ENCODE data around the gene MSN.

The MSN gene

GRCh38 chrX:65696613-65697012 is 29.2 kb downstream of the MSN start:
- Histone ChIP-seq H3K9me3 (ENCODE audit: insufficient read depth, low read length, severe bottlenecking) (no peaks in the 10 kb centered on the region), H2AFZ (ENCODE audit: low read depth, low read length) (no peak overlapping the region), H3K4me1 (ENCODE audit: insufficient read depth, low read length) (peaks cover 80% of the 10 kb centered on the region), H3K36me3 (ENCODE audit: insufficient read depth, low read length) (peaks cover 32% of the 10 kb centered on the region), H3K4me2 (ENCODE audit: insufficient read depth, low read length) (peak overlapping the region; percentile 61), H3K4me3 (ENCODE audit: low read depth in 1 of 2, low read length in 2 of 2) (peak overlapping the region in 1 of 2 experiments; percentile 41; a peak in 2 of 4 replicates), H3K27me3 (ENCODE audit: insufficient read depth, low read length, poor library complexity) (no peaks in the 10 kb centered on the region), H4K20me1 (ENCODE audit: insufficient read depth, low read length) (peaks cover 43% of the 10 kb centered on the region), H3K9ac (ENCODE audit: low read depth, low read length) (peak overlapping the region; percentile 61), H3K27ac (ENCODE audit: low read length) (peak overlapping the region; percentile 96), H3K79me2 (ENCODE audit: insufficient read depth, low read length) (peaks cover 91% of the 10 kb centered on the region)
- ATAC-seq (ENCODE audit: insufficient read depth, low read depth) (no peak), DNase-seq (no peak)
- no peak for TF ChIP-seq EZH2 (IDR thresholded peaks at IDR 0.05; ENCODE audit: borderline replicate concordance, low read depth, low read length, severe bottlenecking)
- TF ChIP-seq CTCF (IDR thresholded peaks at IDR 0.05; ENCODE audit: borderline replicate concordance, extremely low read depth, low read length, poor library complexity, severe bottlenecking): no peak

- Histone ChIP-seq H3K79me2 (ENCODE audit: insufficient read depth, low read length) (peaks cover 89% of the 10 kb centered on the region), H3K4me1 (ENCODE audit: insufficient read depth, low read length) (peaks cover 73% of the 10 kb centered on the region), H3K4me2 (ENCODE audit: insufficient read depth, low read length) (peak overlapping the region; percentile 61), H3K9ac (ENCODE audit: low read depth, low read length) (peak overlapping the region; percentile 61), H3K27me3 (ENCODE audit: insufficient read depth, low read length, poor library complexity) (no peaks in the 10 kb centered on the region), H4K20me1 (ENCODE audit: insufficient read depth, low read length) (peaks cover 41% of the 10 kb centered on the region), H2AFZ (ENCODE audit: low read depth, low read length) (no peak overlapping the region), H3K4me3 (ENCODE audit: low read depth in 1 of 2, low read length in 2 of 2) (peak overlapping the region in 1 of 2 experiments; percentile 41; a peak in 2 of 4 replicates), H3K36me3 (ENCODE audit: insufficient read depth, low read length) (peaks cover 33% of the 10 kb centered on the region), H3K9me3 (ENCODE audit: insufficient read depth, low read length, severe bottlenecking) (no peaks in the 10 kb centered on the region), H3K27ac (ENCODE audit: low read length) (peak overlapping the region; percentile 96)
- peak; percentile 32 for DNase-seq
- TF ChIP-seq EZH2 (IDR thresholded peaks at IDR 0.05; ENCODE audit: borderline replicate concordance, low read depth, low read length, severe bottlenecking) (no peak), CTCF (IDR thresholded peaks at IDR 0.05; ENCODE audit: borderline replicate concordance, extremely low read depth, low read length, poor library complexity, severe bottlenecking) (no peak)
- ATAC-seq (ENCODE audit: insufficient read depth, low read depth): no peak
These were observed 29.8 kb downstream of the MSN start for GRCh38 chrX:65697211-65697641.

GRCh38 chrX:65697915-65698796 is 30.7 kb downstream of the MSN start:
- H3K9ac ChIP-seq (ENCODE audit: low read depth, low read length): peak overlapping the region; percentile 61
- peak overlapping the region; percentile 61 for H3K4me2 ChIP-seq (ENCODE audit: insufficient read depth, low read length)
- H3K4me3 ChIP-seq (ENCODE audit: low read depth in 1 of 2, low read length in 2 of 2): peak overlapping the region in 1 of 2 experiments; percentile 41; a peak in 2 of 4 replicates
- H3K36me3 ChIP-seq (ENCODE audit: insufficient read depth, low read length): peaks cover 31% of the 10 kb centered on the region
- DNase-seq (peak; percentile 91), ATAC-seq (ENCODE audit: insufficient read depth, low read depth) (peak; percentile 90)
- H3K9me3 ChIP-seq (ENCODE audit: insufficient read depth, low read length, severe bottlenecking): no peaks in the 10 kb centered on the region
- no peaks in the 10 kb centered on the region for H3K27me3 ChIP-seq (ENCODE audit: insufficient read depth, low read length, poor library complexity)
- H3K79me2 ChIP-seq (ENCODE audit: insufficient read depth, low read length): peaks cover 89% of the 10 kb centered on the region
- H3K27ac ChIP-seq (ENCODE audit: low read length): peak overlapping the region; percentile 96
- H2AFZ ChIP-seq (ENCODE audit: low read depth, low read length): no peak overlapping the region
- H3K4me1 ChIP-seq (ENCODE audit: insufficient read depth, low read length): peaks cover 64% of the 10 kb centered on the region
- TF ChIP-seq CTCF (IDR thresholded peaks at IDR 0.05; ENCODE audit: borderline replicate concordance, extremely low read depth, low read length, poor library complexity, severe bottlenecking): no peak
- TF ChIP-seq EZH2 (IDR thresholded peaks at IDR 0.05; ENCODE audit: borderline replicate concordance, low read depth, low read length, severe bottlenecking): no peak
- H4K20me1 ChIP-seq (ENCODE audit: insufficient read depth, low read length): peaks cover 46% of the 10 kb centered on the region

Measured in DND-41 (cell line).